Stimulated activated CD8-positive, alpha-beta memory T cell treated with anti-CD3 and anti-CD28 coated beads, Interleukin-2, amount 100 ng/mL, for 48 hours (primary cell): Measurements from ENCODE around the gene PIGN.

Experiments used
- DNase-seq, 2 donors: peaks; one replicate each; pipeline ENCODE4 v3.0.0-alpha.2; 2020; ENCODE audit warnings: low read depth in 2 of 2

PIGN gene

DNA sequence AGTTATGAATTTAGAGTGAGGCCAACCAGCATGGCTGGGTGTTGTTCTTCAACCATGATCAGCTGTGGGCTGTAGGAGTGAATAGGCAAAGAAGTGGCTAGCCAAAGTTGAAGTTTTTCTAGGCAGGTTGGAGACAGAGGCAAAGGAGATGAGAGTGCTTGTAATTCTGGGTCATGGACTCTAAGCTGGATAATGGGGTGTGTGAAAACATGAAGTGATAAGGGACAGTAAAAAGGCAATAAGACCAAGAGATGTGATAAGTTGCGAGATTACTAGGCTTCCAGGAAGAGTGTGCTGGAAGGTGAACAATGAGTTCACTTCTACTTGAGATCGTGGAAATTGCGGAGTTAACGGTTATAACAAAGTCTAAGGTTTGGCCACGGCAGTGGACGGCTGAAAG lies 175.4 kb downstream of the PIGN start:
- DNase-seq, result no peak

GRCh38 chr18:62009521-62009920 lies 177.3 kb downstream of the PIGN start:
- no peak for DNase-seq

GRCh38 chr18:62001396-62001795 lies 185.5 kb downstream of the PIGN start:
- DNase-seq, result no peak

DNA sequence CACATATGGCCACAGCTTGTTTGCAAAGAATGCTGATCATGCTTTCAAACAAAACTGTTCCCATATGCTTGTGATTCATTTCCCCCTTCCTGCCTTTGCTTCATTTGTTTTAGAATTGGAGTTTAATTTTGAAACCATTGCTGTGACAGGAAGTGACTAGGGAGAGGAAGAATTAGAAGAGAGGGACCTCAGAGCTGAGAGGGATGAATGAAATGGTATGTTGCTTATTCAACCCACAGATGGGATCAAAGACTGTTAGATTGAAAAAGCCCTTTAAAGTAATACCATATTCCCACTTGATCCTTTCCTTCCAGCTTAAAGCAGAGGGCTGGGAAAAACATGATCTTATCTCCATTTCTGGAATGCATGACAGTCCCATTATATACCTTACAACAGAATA lies 187.9 kb downstream of the PIGN start:
- no peak for DNase-seq

GRCh38 chr18:61998335-61998734 lies 188.5 kb downstream of the PIGN start:
- no peak for DNase-seq

- no peak for DNase-seq
Measured at GRCh38 chr18:61995618-61996017, 191.2 kb downstream of the PIGN start.

DNA sequence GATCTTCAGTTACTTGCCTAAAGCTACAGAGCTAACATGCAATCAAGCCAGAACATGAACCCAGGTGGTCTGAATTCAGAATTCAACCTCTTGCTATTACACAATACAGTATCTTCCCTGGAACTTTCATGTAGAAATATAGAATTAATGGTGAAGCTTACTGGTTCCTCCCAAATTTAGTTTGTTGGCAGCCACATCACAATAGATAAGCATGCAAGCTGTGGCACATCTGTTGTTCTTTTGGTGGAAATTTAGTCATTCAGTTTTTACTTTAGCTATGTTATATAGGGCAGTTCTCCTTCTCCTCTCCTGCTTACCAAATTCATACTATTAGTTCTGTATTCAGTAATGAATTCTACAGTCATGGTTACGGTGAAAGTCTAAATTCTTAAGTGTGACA lies 193.0 kb downstream of the PIGN start:
- no peak for DNase-seq

- no peak for DNase-seq
Measured at GRCh38 chr18:61992923-61993322, 193.9 kb downstream of the PIGN start.

DNA sequence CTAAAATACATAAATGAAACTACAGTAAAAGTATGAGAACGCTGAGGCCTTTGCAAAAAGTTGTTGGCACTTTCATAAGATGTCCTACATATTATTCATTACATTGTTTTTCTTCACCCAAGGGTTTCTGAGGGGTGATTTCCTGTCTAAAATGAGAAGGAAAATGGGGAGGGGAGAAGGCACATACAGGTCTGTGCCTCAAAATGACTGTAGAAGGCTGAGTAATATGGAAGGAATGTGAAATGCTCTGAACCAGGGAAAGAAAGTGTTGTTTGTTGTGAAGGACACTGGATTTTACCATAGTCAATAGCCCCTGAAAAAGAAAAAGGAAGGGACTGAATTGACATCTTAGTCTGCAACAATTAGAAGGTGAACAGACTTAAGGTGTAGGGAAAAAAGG lies 194.6 kb downstream of the PIGN start:
- no peak for DNase-seq

DNA sequence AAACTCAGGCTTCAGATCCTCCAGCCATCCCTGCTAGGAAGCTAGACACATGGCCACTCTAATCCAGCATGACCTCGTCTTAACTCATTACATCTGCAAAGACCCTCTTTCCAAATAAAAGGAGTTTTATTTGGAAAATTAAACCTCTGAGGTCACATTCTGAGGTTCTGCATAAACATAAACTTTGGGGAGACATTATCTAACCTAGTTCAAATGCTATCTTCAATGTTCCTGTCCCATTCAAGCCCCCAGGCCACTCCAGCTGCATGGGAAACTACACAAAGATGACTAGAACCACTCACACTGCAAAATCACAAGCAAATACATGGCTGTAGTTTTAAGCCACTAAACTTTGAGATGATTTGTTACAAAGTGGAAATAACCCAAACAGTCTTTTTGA lies 195.0 kb downstream of the PIGN start:
- no peak for DNase-seq

- no peak for DNase-seq
Measured at GRCh38 chr18:61991201-61991600, 195.7 kb downstream of the PIGN start.
